Measurements from ENCODE around the gene PRDX3.

DNA sequence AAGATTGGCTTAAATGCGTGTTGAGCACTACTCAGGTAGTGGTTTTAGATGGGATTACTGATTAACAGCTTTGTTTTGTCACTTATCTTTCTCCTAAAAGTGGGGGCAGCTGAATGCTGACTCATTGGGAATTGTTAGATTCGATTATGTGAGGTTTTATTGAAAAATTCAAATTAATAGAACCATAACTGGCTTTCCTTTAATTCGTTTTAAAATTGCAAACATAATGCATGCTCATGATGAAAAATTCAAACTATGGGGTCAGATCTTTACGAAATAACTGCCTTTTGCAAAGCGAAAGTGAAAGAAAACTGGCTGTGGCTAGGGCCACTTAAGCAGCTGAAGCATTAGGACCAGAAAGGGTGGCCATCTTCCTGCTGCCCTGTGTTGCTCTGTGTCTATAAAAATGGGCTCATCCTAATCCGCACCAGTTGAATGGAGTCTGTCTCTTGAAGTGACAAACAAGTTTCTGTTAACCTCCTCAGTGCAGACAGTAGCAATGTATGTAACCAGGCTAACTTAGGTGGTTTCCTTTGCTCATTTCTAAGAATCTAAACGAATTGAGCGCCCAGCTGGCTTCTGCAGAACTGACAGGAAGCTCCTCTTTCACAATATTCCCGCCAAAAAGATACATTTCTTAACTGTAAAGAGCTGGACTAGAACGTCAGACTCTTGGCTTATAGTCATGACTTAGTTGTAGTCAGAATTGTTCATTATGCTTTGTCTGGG is 46.9 kb downstream of the PRDX3 start:
- TF ChIP-seq, protein P1, sequence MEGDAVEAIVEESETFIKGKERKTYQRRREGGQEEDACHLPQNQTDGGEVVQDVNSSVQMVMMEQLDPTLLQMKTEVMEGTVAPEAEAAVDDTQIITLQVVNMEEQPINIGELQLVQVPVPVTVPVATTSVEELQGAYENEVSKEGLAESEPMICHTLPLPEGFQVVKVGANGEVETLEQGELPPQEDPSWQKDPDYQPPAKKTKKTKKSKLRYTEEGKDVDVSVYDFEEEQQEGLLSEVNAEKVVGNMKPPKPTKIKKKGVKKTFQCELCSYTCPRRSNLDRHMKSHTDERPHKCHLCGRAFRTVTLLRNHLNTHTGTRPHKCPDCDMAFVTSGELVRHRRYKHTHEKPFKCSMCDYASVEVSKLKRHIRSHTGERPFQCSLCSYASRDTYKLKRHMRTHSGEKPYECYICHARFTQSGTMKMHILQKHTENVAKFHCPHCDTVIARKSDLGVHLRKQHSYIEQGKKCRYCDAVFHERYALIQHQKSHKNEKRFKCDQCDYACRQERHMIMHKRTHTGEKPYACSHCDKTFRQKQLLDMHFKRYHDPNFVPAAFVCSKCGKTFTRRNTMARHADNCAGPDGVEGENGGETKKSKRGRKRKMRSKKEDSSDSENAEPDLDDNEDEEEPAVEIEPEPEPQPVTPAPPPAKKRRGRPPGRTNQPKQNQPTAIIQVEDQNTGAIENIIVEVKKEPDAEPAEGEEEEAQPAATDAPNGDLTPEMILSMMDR (conservative IDR thresholded peaks at IDR 0.05; ENCODE audit: low read depth, low read length), result no peak
- TF ChIP-seq MAZ (IDR thresholded peaks at IDR 0.05; ENCODE audit: borderline replicate concordance, low read depth, low read length) (no peak), RAD21 (IDR thresholded peaks at IDR 0.05; ENCODE audit: low read length) (no peak), RFX5 (IDR thresholded peaks at IDR 0.05; ENCODE audit: low read depth, low read length) (no peak), BHLHE40 (IDR thresholded peaks at IDR 0.05; ENCODE audit: low read depth, low read length) (no peak), NFE2L2 (IDR thresholded peaks at IDR 0.05; ENCODE audit: low read depth, low read length) (peak; percentile 40), POLR2A (IDR thresholded peaks at IDR 0.05; ENCODE audit: low read depth, low read length) (no peak), MAFK (IDR thresholded peaks at IDR 0.05; ENCODE audit: low read depth, low read length) (no peak), SMC3 (IDR thresholded peaks at IDR 0.05; ENCODE audit: low read depth, low read length) (no peak)
- TF ChIP-seq, protein P2, sequence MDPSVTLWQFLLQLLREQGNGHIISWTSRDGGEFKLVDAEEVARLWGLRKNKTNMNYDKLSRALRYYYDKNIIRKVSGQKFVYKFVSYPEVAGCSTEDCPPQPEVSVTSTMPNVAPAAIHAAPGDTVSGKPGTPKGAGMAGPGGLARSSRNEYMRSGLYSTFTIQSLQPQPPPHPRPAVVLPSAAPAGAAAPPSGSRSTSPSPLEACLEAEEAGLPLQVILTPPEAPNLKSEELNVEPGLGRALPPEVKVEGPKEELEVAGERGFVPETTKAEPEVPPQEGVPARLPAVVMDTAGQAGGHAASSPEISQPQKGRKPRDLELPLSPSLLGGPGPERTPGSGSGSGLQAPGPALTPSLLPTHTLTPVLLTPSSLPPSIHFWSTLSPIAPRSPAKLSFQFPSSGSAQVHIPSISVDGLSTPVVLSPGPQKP (IDR thresholded peaks at IDR 0.05; ENCODE audit: borderline replicate concordance, low read depth, low read length), result no peak
- TF ChIP-seq, protein P3, sequence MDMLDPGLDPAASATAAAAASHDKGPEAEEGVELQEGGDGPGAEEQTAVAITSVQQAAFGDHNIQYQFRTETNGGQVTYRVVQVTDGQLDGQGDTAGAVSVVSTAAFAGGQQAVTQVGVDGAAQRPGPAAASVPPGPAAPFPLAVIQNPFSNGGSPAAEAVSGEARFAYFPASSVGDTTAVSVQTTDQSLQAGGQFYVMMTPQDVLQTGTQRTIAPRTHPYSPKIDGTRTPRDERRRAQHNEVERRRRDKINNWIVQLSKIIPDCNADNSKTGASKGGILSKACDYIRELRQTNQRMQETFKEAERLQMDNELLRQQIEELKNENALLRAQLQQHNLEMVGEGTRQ (IDR thresholded peaks at IDR 0.05; ENCODE audit: low read depth, low read length), result no peak
